OCI-LY7 (cell line): Measurements from ENCODE around the gene CCDC68. TPM values are rescaled to one million over a fixed set of nuclear protein-coding genes. Genes with fewer than 3 reads are reported as not detected.

Experiments
- BruUV-seq: library from RNA; stranded (reverse); fragments of 400-500 nt; replicated peaks from 2 replicates; lab custom pipeline; 2021; lab: Mats Ljungman, UMichigan
- CTCF ChIA-PET: fragments of 300-600 bp; sonication (Branson Sonifier 250); formaldehyde crosslinking; loops from one replicate; lab custom pipeline; 2022; ENCODE audit warnings: antibody characterized with exemption; ENCODE audit not compliant: unreplicated experiment; lab: Charles Lee
- POLR2A ChIA-PET: fragments of 300-600 bp; sonication (Branson Sonifier 250); formaldehyde crosslinking; loops from one replicate; lab custom pipeline; 2022; ENCODE audit warnings: antibody characterized with exemption; lab: Charles Lee
- DNase-seq: peaks from one replicate; pipeline ENCODE4 v3.0.0-alpha.2; 2015; ENCODE audit warnings: low spot score
- H2AFZ ChIP-seq: fragments of 200-600 bp; sonication (generic), shearing (Covaris generic); 2 replicates; pipeline ENCODE4 v1.6.1; 2014; ENCODE audit warnings: mild to moderate bottlenecking, antibody characterized with exemption, low read length, moderate library complexity
- H3K27ac ChIP-seq: fragments of 200-600 bp; sonication (generic); 2 replicates; pipeline ENCODE4 v1.5.1; 2014; ENCODE audit warnings: mixed run types, low read depth, mild to moderate bottlenecking, moderate library complexity, low read length, inconsistent platforms; ENCODE audit not compliant: poor library complexity, severe bottlenecking
- H3K36me3 ChIP-seq: fragments of 200-600 bp; sonication (generic); 2 replicates; pipeline ENCODE4 v1.6.1; 2014; ENCODE audit warnings: mild to moderate bottlenecking, antibody characterized with exemption, low read length, moderate library complexity, mixed read lengths; ENCODE audit not compliant: insufficient read depth
- H3K4me1 ChIP-seq: fragments of 200-600 bp; sonication (generic); 2 replicates; pipeline ENCODE4 v1.5.1; 2014; ENCODE audit warnings: mild to moderate bottlenecking, low read length; ENCODE audit not compliant: insufficient read depth, poor library complexity, severe bottlenecking
- H3K4me2 ChIP-seq: fragments of 200-600 bp; sonication (generic); 2 replicates; pipeline ENCODE4 v1.6.1; 2014; ENCODE audit warnings: mild to moderate bottlenecking, low read length
- H3K4me3 ChIP-seq: fragments of 200-600 bp; sonication (generic); 2 replicates; pipeline ENCODE4 v1.5.1; 2014; ENCODE audit warnings: mild to moderate bottlenecking, low read depth, low read length; ENCODE audit not compliant: poor library complexity, severe bottlenecking
- H3K79me2 ChIP-seq: fragments of 200-600 bp; sonication (generic); 2 replicates; pipeline ENCODE4 v1.6.1; 2016; ENCODE audit warnings: low read depth, mild to moderate bottlenecking, low read length, moderate library complexity, mixed read lengths; ENCODE audit not compliant: insufficient read depth
- H3K9me2 ChIP-seq: fragments of 200-600 bp; sonication (generic); 2 replicates; pipeline ENCODE4 v1.6.1; 2016; ENCODE audit warnings: mild to moderate bottlenecking, low read length, mixed read lengths; ENCODE audit not compliant: insufficient read depth
- H3K9me3 ChIP-seq: fragments of 200-600 bp; sonication (generic); 2 replicates; pipeline ENCODE4 v1.6.1; 2014; ENCODE audit warnings: mild to moderate bottlenecking, mixed run types, low read length, mixed read lengths
- H4K20me1 ChIP-seq: fragments of 200-600 bp; sonication (generic); 2 replicates; pipeline ENCODE4 v1.6.1; 2014; ENCODE audit warnings: mild to moderate bottlenecking, antibody characterized with exemption, low read length, moderate library complexity, mixed read lengths; ENCODE audit not compliant: insufficient read depth
- EZH2phosphoT487 ChIP-seq: fragments of 200-600 bp; sonication (generic); IDR thresholded peaks from 2 replicates; pipeline ENCODE4 v1.6.1; 2018; ENCODE audit warnings: low read depth, borderline replicate concordance, mild to moderate bottlenecking, mixed run types, antibody characterized with exemption, low read length, moderate library complexity, mixed read lengths
- intact Hi-C: fragments of 100-400 bp; cut with micrococcal nuclease; formaldehyde crosslinking; loops from one replicate; pipeline ENCODE4 v1.10.0; 2022; ENCODE audit not compliant: unreplicated experiment
- total RNA-seq, 2 experiments: library from RNA; depleted of rRNA in 1 of 2; stranded (reverse); fragments of >200 nt in 1 of 2; shearing (Covaris generic) in 1 of 2; gene quantifications; 2 replicates each; pipeline ENCODE4 v1.2.3, GENCODE V29; 2014 to 2022
- TF ChIP-seq, protein P1 (sequence below): fragments of 200-600 bp; sonication (generic); conservative IDR thresholded peaks from 2 replicates; pipeline ENCODE4 v1.5.1; 2014; ENCODE audit warnings: mild to moderate bottlenecking, antibody characterized with exemption, low read length, moderate library complexity, mixed read lengths

Gene CCDC68
- total RNA-seq, 2 experiments from 2014 or later, result not detected

DNA sequence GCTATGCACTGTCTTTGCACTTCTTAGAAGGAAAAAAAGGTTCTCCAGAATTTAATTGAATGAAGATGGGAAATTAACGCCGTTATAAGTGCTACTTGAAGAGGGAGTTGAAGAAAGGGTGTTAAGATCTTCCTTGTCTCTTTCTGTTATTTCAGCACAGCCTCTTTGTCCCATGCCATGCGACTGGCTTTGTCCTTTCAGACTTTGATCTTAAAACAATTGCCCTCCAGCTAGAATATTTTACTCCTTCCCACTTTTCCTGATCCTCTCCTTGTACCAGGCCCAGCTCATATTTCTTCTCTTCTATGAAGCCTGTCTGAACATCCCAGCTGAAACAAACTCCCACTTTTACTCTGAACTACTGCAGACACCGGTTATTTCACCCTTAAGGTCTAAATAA is 79.6 kb downstream of the CCDC68 start:
- CTCF ChIA-PET, result no interaction called here
- no peak for DNase-seq
- no peaks in the 10 kb centered on the region for H3K4me1 ChIP-seq
- H3K79me2 ChIP-seq, result no peaks in the 10 kb centered on the region
- no peaks in the 10 kb centered on the region for H3K36me3 ChIP-seq
- H2AFZ ChIP-seq, result no peak overlapping the region
- no peak overlapping the region for H3K4me3 ChIP-seq
- POLR2A ChIA-PET, result interaction anchor here (1.7 kb wide), 1 partner anchor 11 kb away, joined by 4 read pairs; no protein-coding TSS in a partner anchor
- TF ChIP-seq, protein P1, sequence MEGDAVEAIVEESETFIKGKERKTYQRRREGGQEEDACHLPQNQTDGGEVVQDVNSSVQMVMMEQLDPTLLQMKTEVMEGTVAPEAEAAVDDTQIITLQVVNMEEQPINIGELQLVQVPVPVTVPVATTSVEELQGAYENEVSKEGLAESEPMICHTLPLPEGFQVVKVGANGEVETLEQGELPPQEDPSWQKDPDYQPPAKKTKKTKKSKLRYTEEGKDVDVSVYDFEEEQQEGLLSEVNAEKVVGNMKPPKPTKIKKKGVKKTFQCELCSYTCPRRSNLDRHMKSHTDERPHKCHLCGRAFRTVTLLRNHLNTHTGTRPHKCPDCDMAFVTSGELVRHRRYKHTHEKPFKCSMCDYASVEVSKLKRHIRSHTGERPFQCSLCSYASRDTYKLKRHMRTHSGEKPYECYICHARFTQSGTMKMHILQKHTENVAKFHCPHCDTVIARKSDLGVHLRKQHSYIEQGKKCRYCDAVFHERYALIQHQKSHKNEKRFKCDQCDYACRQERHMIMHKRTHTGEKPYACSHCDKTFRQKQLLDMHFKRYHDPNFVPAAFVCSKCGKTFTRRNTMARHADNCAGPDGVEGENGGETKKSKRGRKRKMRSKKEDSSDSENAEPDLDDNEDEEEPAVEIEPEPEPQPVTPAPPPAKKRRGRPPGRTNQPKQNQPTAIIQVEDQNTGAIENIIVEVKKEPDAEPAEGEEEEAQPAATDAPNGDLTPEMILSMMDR, result no peak
- TF ChIP-seq EZH2phosphoT487, result no peak
- H3K4me2 ChIP-seq, result no peak overlapping the region
- H3K27ac ChIP-seq, result no peak overlapping the region
- no peaks in the 10 kb centered on the region for H3K9me2 ChIP-seq
- no TSS peak for BruUV-seq
- intact Hi-C loops, result no loop called here
- H3K9me3 ChIP-seq, result no peaks in the 10 kb centered on the region
- H4K20me1 ChIP-seq, result no peaks in the 10 kb centered on the region

DNA sequence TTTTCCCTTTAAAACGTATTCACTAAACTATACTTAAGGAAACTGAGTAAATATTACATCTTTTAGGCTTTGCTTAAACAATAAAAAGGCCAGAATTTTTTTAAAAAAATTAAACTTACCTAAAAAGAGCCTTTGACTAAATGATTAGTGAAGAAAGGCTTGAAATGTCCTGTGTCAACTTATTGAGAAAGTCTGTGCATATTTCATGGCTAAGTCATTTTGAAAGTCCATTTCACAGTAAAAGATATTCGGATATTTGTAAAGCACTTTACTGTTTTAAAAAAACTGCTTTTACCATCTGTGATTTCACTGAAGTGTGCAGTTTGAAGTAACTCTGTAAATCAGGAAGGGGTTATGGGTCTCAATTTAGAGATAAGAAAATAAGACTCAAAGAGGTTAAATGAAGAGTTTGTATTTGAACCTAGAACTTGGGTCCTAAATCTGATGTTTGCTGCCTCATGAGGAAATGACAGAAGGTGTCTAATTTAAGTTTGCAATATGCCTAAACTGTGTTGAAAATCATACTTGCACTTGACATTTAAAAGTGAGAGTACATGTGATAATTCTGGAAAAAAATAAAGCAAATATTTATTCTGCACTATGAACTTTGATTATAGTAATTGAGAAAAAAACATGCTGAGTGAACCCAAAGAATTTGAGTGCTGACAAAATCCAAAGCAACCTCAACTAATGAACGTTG is 80.5 kb downstream of the CCDC68 start:
- Histone ChIP-seq H3K36me3 (no peaks in the 10 kb centered on the region), H3K79me2 (no peaks in the 10 kb centered on the region), H3K4me2 (no peak overlapping the region), H3K4me3 (no peak overlapping the region), H3K4me1 (no peaks in the 10 kb centered on the region), H3K27ac (no peak overlapping the region), H3K9me2 (no peaks in the 10 kb centered on the region), H2AFZ (no peak overlapping the region), H3K9me3 (no peaks in the 10 kb centered on the region), H4K20me1 (no peaks in the 10 kb centered on the region)
- TF ChIP-seq, protein P1, result no peak
- no peak for TF ChIP-seq EZH2phosphoT487
- DNase-seq, result no peak
- intact Hi-C loops, result no loop called here
- BruUV-seq, result no TSS peak
- POLR2A ChIA-PET, result interaction anchor here (1.7 kb wide), 1 partner anchor 12 kb away, joined by 4 read pairs; no protein-coding TSS in a partner anchor
- CTCF ChIA-PET, result no interaction called here

DNA sequence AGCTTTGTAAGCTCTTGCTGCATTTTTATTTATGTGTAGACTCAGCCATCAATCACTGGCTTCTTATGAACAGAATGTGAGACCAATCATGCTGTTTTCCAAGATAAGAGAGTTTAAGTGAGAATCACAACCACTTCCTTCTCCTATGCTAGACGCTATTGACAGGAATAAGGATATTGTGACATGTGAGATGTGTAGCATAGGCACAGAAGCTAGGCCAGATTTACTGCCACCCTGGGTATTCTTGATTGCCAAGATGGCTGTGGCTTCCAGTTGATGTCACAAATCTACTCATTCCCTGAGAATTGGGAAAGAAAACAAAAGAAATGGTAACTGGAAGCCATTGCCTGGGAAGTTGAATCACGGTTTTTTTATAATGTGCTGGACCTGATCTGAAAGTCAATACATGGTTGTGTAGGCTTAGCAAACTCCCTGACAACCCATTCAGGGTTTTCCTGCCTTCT is 81.1 kb downstream of the CCDC68 start:
- intact Hi-C loops, result no loop called here
- ChIA-PET POLR2A (interaction anchor here (0.7 kb wide), 1 partner anchor 52 kb away, joined by 3 read pairs; no protein-coding TSS in a partner anchor), CTCF (no interaction called here)
- Histone ChIP-seq H2AFZ (no peak overlapping the region), H3K4me3 (no peak overlapping the region), H3K4me2 (no peak overlapping the region), H3K27ac (no peak overlapping the region), H3K9me2 (no peaks in the 10 kb centered on the region), H3K4me1 (no peaks in the 10 kb centered on the region), H4K20me1 (no peaks in the 10 kb centered on the region), H3K9me3 (no peaks in the 10 kb centered on the region), H3K36me3 (no peaks in the 10 kb centered on the region), H3K79me2 (no peaks in the 10 kb centered on the region)
- DNase-seq, result no peak
- BruUV-seq, result no TSS peak
- TF ChIP-seq, protein P1, result no peak
- no peak for TF ChIP-seq EZH2phosphoT487
